Vagina (tissue), 2 donors: ENCODE measurements around the gene SHTN1.

Experiments
- CTCF ChIP-seq, 3 experiments: fragments of 450-650 bp in 2 of 3; fragments of 200-600 bp in 1 of 3; sonication (generic) in 1 of 3; IDR thresholded peaks; one replicate each; pipeline ENCODE4 v1.5.1; 2017 to 2019; ENCODE audit warnings: antibody characterized with exemption in 3 of 3, mild to moderate bottlenecking in 2 of 3, moderate library complexity in 2 of 3
- POLR2A ChIP-seq, 2 donors: fragments of 450-650 bp; IDR thresholded peaks; one replicate each; pipeline ENCODE4 v1.6.1; 2017; ENCODE audit warnings: antibody characterized with exemption in 2 of 2, mild to moderate bottlenecking in 2 of 2, moderate library complexity in 2 of 2

DNA sequence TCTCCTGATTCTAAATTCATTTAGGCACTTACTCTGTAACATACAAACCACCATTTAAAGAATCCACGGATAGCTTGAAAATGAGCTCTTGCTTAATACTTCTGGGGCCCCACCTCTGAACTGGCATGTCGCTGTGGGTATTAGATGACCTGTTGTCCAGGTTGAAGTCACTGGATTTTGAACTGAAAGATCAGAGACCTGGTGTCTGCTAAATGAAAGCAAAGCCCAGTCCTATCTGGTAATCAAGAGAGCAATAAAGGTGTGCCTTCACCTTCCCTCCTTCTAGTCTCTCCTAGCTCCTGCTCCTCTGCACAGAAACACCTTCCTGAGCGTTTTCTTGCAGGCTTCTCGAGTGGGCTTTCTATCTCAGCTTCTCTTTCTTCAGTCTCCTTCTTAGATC, 151.3 kb downstream of the SHTN1 start:
- TF ChIP-seq CTCF (IDR thresholded peaks at IDR 0.05): no peak
- no peak for TF ChIP-seq POLR2A (IDR thresholded peaks at IDR 0.05)
